ENCODE results near the gene KANK3. TPM values are rescaled to one million over a fixed set of nuclear protein-coding genes. Genes with fewer than 3 reads are reported as not detected.

Gene KANK3
- total RNA-seq, 1 donor from 2014 or later = 2.9 TPM

- Mint-ChIP-seq H3K27ac (ENCODE audit: unreplicated experiment) (no peak overlapping the region), H3K9me3 (ENCODE audit: unreplicated experiment) (no peaks in the 10 kb centered on the region), H3K36me3 (ENCODE audit: low read depth, unreplicated experiment) (peaks cover 4% of the 10 kb centered on the region), H3K4me3 (ENCODE audit: unreplicated experiment) (no peak overlapping the region), H3K27me3 (ENCODE audit: low read depth, unreplicated experiment) (peaks cover 4% of the 10 kb centered on the region), H3K4me1 (ENCODE audit: low read depth, unreplicated experiment) (peaks cover 4% of the 10 kb centered on the region)
- Histone ChIP-seq H3K4me2 (ENCODE audit: low read length) (no peak overlapping the region), H3K9me3 (ENCODE audit: insufficient read depth, low read depth, low read length) (no peaks in the 10 kb centered on the region), H3K79me2 (ENCODE audit: insufficient read depth, low read length) (peaks cover 14% of the 10 kb centered on the region), H3K27ac (ENCODE audit: low read depth, low read length) (no peak overlapping the region), H3K4me3 (ENCODE audit: insufficient read depth, low read depth, low read length) (no peak overlapping the region), H3K27me3 (ENCODE audit: insufficient read depth, low read length) (no peaks in the 10 kb centered on the region), H3K9ac (ENCODE audit: low read length) (no peak overlapping the region), H2AFZ (ENCODE audit: low read depth, low read length) (no peak overlapping the region), H4K20me1 (ENCODE audit: insufficient read depth, low read length) (peaks cover 4% of the 10 kb centered on the region), H3K36me3 (ENCODE audit: insufficient read depth, low read length) (peaks cover 3% of the 10 kb centered on the region), H3K4me1 (ENCODE audit: insufficient read depth, low read length) (peaks cover 13% of the 10 kb centered on the region)
- no peak for FAIRE-seq
- no peak for TF ChIP-seq CTCF (IDR thresholded peaks at IDR 0.05; ENCODE audit: insufficient read depth, low read depth, low read length)
- no peak for TF ChIP-seq EZH2 (IDR thresholded peaks at IDR 0.05; ENCODE audit: insufficient read depth, low read length)
- no peak for DNase-seq (ENCODE audit: low read depth)
Observed at GRCh38 chr19:8305798-8306197, 37.3 kb downstream of the KANK3 start.

GRCh38 chr19:8304841-8305621, 38.0 kb downstream of the KANK3 start:
- FAIRE-seq (no peak), DNase-seq (ENCODE audit: low read depth) (no peak)
- H2AFZ ChIP-seq (ENCODE audit: low read depth, low read length) = no peak overlapping the region
- TF ChIP-seq EZH2 (IDR thresholded peaks at IDR 0.05; ENCODE audit: insufficient read depth, low read length) (no peak), CTCF (IDR thresholded peaks at IDR 0.05; ENCODE audit: insufficient read depth, low read depth, low read length) (no peak)
- no peaks in the 10 kb centered on the region for H3K9me3 ChIP-seq (ENCODE audit: insufficient read depth, low read depth, low read length)
- H3K9ac ChIP-seq (ENCODE audit: low read length) = no peak overlapping the region
- Mint-ChIP-seq H3K36me3 (ENCODE audit: low read depth, unreplicated experiment) (peaks cover 4% of the 10 kb centered on the region), H3K4me1 (ENCODE audit: low read depth, unreplicated experiment) (peaks cover 4% of the 10 kb centered on the region), H3K4me3 (ENCODE audit: unreplicated experiment) (no peak overlapping the region), H3K27me3 (ENCODE audit: low read depth, unreplicated experiment) (peaks cover 4% of the 10 kb centered on the region), H3K9me3 (ENCODE audit: unreplicated experiment) (no peaks in the 10 kb centered on the region), H3K27ac (ENCODE audit: unreplicated experiment) (no peak overlapping the region)
- no peak overlapping the region for H3K4me2 ChIP-seq (ENCODE audit: low read length)
- peaks cover 4% of the 10 kb centered on the region for H4K20me1 ChIP-seq (ENCODE audit: insufficient read depth, low read length)
- peaks cover 13% of the 10 kb centered on the region for H3K4me1 ChIP-seq (ENCODE audit: insufficient read depth, low read length)
- peaks cover 14% of the 10 kb centered on the region for H3K79me2 ChIP-seq (ENCODE audit: insufficient read depth, low read length)
- no peak overlapping the region for H3K4me3 ChIP-seq (ENCODE audit: insufficient read depth, low read depth, low read length)
- H3K27ac ChIP-seq (ENCODE audit: low read depth, low read length) = no peak overlapping the region
- no peaks in the 10 kb centered on the region for H3K27me3 ChIP-seq (ENCODE audit: insufficient read depth, low read length)
- H3K36me3 ChIP-seq (ENCODE audit: insufficient read depth, low read length) = no peaks in the 10 kb centered on the region

GRCh38 chr19:8302734-8303133, 40.3 kb downstream of the KANK3 start:
- H3K27me3 ChIP-seq (ENCODE audit: insufficient read depth, low read length) = no peaks in the 10 kb centered on the region
- Mint-ChIP-seq H3K36me3 (ENCODE audit: low read depth, unreplicated experiment) (peaks cover 2% of the 10 kb centered on the region), H3K4me1 (ENCODE audit: low read depth, unreplicated experiment) (peaks cover under 1% of the 10 kb centered on the region), H3K27me3 (ENCODE audit: low read depth, unreplicated experiment) (peaks cover 4% of the 10 kb centered on the region), H3K9me3 (ENCODE audit: unreplicated experiment) (no peaks in the 10 kb centered on the region), H3K4me3 (ENCODE audit: unreplicated experiment) (no peak overlapping the region), H3K27ac (ENCODE audit: unreplicated experiment) (no peak overlapping the region)
- H3K4me2 ChIP-seq (ENCODE audit: low read length) = no peak overlapping the region
- no peaks in the 10 kb centered on the region for H3K9me3 ChIP-seq (ENCODE audit: insufficient read depth, low read depth, low read length)
- peaks cover 13% of the 10 kb centered on the region for H3K79me2 ChIP-seq (ENCODE audit: insufficient read depth, low read length)
- peaks cover 4% of the 10 kb centered on the region for H4K20me1 ChIP-seq (ENCODE audit: insufficient read depth, low read length)
- H3K36me3 ChIP-seq (ENCODE audit: insufficient read depth, low read length) = no peaks in the 10 kb centered on the region
- no peak overlapping the region for H3K9ac ChIP-seq (ENCODE audit: low read length)
- FAIRE-seq = no peak
- no peak overlapping the region for H3K27ac ChIP-seq (ENCODE audit: low read depth, low read length)
- H3K4me1 ChIP-seq (ENCODE audit: insufficient read depth, low read length) = peaks cover 5% of the 10 kb centered on the region
- no peak for DNase-seq (ENCODE audit: low read depth)
- no peak overlapping the region for H2AFZ ChIP-seq (ENCODE audit: low read depth, low read length)
- TF ChIP-seq EZH2 (IDR thresholded peaks at IDR 0.05; ENCODE audit: insufficient read depth, low read length) = no peak
- no peak for TF ChIP-seq CTCF (IDR thresholded peaks at IDR 0.05; ENCODE audit: insufficient read depth, low read depth, low read length)
- no peak overlapping the region for H3K4me3 ChIP-seq (ENCODE audit: insufficient read depth, low read depth, low read length)
